22Rv1 (cell line): ENCODE results near the gene MYL9.
"Not testable (repeated sequence)": the region's sequence is repeated elsewhere in the genome, so short reads cannot be mapped to it uniquely, and the experiment has no call there.

Experiments used
- H3K27ac ChIP-seq: fragments of 450-650 bp; 2 replicates; pipeline ENCODE4 v1.5.1; 2017
- ZFX ChIP-seq: fragments of 450-650 bp; IDR thresholded peaks from 2 replicates; pipeline ENCODE4 v1.6.1; 2017; ENCODE audit warnings: antibody characterized with exemption, borderline replicate concordance
- TF ChIP-seq, protein P1 (sequence below): fragments of 450-650 bp; IDR thresholded peaks from 2 replicates; pipeline ENCODE4 v1.5.1; 2017; ENCODE audit warnings: mild to moderate bottlenecking

MYL9 gene

DNA sequence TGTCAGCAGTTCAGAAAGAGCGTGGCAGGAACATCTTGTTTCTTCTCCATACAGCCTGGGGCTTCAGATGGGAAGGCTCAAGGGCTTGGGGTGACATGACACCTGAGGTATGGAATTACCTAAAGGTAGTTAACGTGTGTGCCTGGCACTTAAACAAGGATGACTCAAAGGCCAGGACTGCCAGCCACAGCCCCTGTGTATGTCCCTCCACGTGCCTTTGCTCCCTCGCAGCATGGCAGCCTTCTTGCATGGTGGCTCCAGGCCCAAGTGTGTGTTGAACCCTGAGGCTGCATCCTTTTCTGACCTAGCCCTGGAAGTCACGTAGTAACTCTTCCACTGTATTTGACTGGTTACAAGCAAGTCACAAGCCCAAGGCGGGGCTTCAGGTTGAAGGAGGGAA is 33.6 kb upstream of the MYL9 start:
- H3K27ac ChIP-seq = no peak overlapping the region
- TF ChIP-seq, protein P1, sequence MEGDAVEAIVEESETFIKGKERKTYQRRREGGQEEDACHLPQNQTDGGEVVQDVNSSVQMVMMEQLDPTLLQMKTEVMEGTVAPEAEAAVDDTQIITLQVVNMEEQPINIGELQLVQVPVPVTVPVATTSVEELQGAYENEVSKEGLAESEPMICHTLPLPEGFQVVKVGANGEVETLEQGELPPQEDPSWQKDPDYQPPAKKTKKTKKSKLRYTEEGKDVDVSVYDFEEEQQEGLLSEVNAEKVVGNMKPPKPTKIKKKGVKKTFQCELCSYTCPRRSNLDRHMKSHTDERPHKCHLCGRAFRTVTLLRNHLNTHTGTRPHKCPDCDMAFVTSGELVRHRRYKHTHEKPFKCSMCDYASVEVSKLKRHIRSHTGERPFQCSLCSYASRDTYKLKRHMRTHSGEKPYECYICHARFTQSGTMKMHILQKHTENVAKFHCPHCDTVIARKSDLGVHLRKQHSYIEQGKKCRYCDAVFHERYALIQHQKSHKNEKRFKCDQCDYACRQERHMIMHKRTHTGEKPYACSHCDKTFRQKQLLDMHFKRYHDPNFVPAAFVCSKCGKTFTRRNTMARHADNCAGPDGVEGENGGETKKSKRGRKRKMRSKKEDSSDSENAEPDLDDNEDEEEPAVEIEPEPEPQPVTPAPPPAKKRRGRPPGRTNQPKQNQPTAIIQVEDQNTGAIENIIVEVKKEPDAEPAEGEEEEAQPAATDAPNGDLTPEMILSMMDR = no peak
- TF ChIP-seq ZFX = no peak

DNA sequence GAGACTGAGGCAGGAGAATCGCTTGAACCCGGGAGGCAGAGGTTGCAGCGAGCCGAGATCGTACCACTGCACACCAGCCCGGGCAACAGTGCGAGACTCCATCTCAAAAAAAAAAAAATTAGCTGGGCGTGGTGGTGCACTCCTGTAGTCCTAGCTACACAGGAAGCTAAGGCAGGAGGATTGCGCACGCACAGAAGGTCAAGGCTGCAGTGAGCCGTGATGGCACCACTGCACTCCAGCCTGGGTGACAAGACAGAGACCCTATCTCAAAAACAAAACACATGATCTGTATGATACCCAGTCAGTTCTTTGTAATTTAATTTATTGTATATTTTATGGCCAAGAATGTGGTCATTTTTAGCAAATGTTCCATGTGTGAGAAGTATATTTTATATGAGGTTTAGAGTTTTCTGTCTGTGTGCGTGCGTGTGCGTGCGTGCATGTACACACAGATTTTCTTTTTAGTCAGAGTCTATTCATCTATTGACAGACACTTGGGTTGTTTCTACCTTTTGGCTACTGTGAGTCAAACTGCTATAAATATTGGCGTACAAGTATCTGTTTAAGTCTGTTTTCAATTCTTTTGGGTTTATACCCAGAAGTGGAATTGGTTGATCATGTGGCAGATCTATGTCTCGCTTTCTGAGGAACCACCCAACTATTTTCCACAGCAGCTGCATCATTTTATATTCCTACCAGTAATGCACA is 22.2 kb upstream of the MYL9 start:
- H3K27ac ChIP-seq = no peak overlapping the region
- TF ChIP-seq, protein P1 = no peak
- no peak for TF ChIP-seq ZFX

DNA sequence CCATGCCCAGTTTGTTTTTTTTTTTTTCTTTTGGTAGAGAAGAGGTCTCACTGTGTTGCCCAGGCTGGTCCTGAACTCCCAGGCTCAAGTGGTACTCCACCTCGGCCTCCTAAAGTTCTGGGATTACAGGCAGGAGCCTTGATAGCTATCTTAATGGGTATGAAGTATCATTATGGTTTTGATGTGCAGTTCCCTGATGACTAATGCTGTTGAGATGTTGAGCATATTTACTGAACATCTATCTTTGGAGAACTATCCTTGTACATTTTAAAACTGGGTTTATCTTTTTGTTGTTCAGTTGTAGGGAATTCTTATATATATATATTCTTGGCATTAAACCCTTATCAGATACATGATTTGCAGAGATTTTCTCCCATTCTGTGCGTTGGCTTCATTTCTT is 21.4 kb upstream of the MYL9 start:
- no peak overlapping the region for H3K27ac ChIP-seq
- TF ChIP-seq ZFX = no peak
- TF ChIP-seq, protein P1 = no peak

DNA sequence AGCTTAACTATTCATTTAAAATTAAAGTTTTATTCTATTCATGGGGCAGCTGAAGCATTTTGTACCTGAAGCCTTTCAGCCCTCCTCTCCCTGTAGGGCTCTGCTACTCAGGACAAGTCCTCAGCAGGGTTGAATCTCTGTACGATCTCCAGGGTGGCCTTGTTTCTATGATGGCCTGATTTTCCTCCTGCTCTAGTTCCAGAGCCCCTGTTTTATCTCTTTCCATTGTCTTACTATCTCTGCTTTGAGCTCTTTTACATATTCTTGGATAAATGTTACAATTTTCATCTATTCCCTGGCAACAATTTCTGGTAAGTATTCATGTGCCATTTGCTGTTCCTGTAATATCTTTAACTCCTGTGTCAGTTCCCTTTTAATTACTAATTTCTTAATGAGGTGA is 19.8 kb upstream of the MYL9 start:
- TF ChIP-seq, protein P1 = no peak
- no peak for TF ChIP-seq ZFX
- H3K27ac ChIP-seq = no peak overlapping the region

DNA sequence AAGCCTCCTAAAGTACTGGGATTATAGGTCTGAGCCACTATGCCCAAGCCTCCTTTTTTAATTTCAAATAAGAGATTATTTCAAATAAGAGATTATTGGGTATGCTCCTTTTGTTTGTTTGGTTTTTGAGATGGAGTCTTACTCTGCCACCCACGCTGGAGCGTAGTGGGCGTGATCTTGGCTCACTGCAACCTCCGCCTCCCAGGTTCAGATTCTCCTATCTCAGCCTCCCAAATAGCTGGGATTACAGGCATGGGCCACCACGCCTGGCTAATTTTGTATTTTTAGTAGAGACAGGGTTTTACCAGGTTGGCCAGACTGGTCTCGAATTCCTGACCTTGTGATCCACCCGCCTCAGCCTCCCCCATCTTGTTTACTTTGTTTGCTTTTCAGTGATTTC is 18.9 kb upstream of the MYL9 start:
- H3K27ac ChIP-seq = not testable (repeated sequence)

DNA sequence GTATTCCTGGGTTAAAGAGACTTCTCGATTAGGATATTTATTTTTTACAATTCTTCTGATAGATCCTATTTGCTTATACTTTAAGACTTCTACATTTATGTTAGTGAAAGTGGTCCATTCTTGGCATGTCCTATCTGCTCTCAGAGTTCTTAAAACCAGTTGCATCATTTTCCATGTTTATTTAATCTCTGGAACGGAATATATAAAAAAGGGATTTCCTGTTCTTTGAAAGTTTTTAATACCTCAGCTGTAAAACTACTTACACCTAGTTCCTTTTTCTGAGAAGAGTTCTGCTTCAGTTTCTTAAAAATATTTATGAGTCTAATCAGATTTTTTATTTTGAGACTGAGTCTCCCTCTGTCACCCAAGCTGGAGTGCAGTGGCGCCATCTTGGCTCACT is 18.0 kb upstream of the MYL9 start:
- TF ChIP-seq, protein P1 = no peak
- no peak for TF ChIP-seq ZFX

DNA sequence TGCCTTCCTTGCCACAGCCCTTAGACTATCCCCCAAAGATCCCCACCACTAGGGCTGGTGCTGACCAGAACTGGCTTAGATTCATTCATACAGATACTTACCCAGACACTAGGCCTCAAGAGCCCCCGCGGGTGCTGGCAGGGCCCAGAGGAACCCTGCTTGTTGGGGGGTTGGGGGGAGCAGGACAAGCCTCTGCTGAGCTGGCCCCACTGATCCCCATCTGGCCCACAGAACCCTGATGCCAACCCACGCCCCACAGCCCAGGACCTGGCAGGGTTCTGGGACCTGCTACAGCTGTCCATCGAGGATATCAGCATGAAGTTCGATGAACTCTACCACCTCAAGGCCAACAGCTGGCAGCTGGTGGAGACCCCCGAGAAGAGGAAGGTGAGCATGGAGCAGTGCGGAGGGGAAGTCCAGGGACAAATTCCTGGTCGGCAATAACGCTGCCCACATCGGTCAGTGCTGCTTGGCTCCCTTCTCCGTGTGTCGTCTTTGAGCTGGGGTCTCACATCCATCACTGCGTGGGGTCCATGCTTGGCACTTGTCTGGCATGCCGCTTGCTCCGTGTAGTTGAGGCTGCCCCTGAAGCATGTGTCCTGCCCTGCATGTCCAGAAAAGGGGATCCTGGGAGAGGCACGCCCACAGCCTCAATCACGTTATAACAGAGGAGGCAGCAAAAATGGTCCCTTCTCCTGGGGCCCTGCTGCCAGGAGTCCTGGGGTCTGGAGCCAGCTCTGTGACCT is 15.5 kb upstream of the MYL9 start:
- peak overlapping the region; percentile 46 for H3K27ac ChIP-seq
- TF ChIP-seq, protein P1 = no peak
- TF ChIP-seq ZFX = no peak

More for the DNA sequence above, 18.0 kb upstream of the MYL9 start:
- no peak overlapping the region for H3K27ac ChIP-seq
